ENCODE data around the gene DDAH1. TPM values are rescaled to one million over a fixed set of nuclear protein-coding genes. Genes with fewer than 3 reads are reported as not detected.

Gene DDAH1
- total RNA-seq, 1 donor from 2014 or later: 10.3 TPM

GRCh38 chr1:85494074-85494903 lies 29.3 kb upstream of the DDAH1 start:
- Histone ChIP-seq H3K27me3 (no peaks in the 10 kb centered on the region), H3K36me3 (no peaks in the 10 kb centered on the region), H3K9me3 (no peaks in the 10 kb centered on the region), H3K27ac (no peak overlapping the region), H3K4me3 (no peak overlapping the region), H3K4me1 (peaks cover 7% of the 10 kb centered on the region)
- DNase-seq (ENCODE audit: extremely low spot score in 2 of 2): no peak
- intact Hi-C loops (cut with DNase I): loop anchor here (10.0 kb wide), 1 partner anchor 51 kb away; no protein-coding TSS in a partner anchor
- no peak for TF ChIP-seq POLR2AphosphoS5 (IDR thresholded peaks at IDR 0.05; ENCODE audit: insufficient read depth in 1 of 2, low read depth in 1 of 2)
- TF ChIP-seq POLR2A (IDR thresholded peaks at IDR 0.05): no peak

- TF ChIP-seq CTCF (IDR thresholded peaks at IDR 0.05) (no peak), POLR2A (IDR thresholded peaks at IDR 0.05) (no peak), POLR2AphosphoS5 (IDR thresholded peaks at IDR 0.05; ENCODE audit: insufficient read depth in 1 of 2, low read depth in 1 of 2) (no peak)
- intact Hi-C loops (cut with DNase I): loop anchor here (10.0 kb wide), 1 partner anchor 54 kb away; no protein-coding TSS in a partner anchor
- H3K9me3 ChIP-seq: no peaks in the 10 kb centered on the region
- H3K4me1 ChIP-seq: peaks cover 4% of the 10 kb centered on the region
- DNase-seq (ENCODE audit: extremely low spot score in 2 of 2): no peak
- H3K36me3 ChIP-seq: no peaks in the 10 kb centered on the region
- no peaks in the 10 kb centered on the region for H3K27me3 ChIP-seq
- no peak overlapping the region for H3K4me3 ChIP-seq
- no peak overlapping the region for H3K27ac ChIP-seq
Observed at GRCh38 chr1:85490270-85490985, 25.5 kb upstream of the DDAH1 start.

GRCh38 chr1:85488126-85488525 lies 23.2 kb upstream of the DDAH1 start:
- no peak overlapping the region for H3K4me3 ChIP-seq
- no peak for DNase-seq (ENCODE audit: extremely low spot score in 2 of 2)
- no peaks in the 10 kb centered on the region for H3K4me1 ChIP-seq
- no peak overlapping the region for H3K27ac ChIP-seq
- intact Hi-C loops (cut with DNase I): no loop called here
- TF ChIP-seq CTCF (IDR thresholded peaks at IDR 0.05) (no peak), POLR2A (IDR thresholded peaks at IDR 0.05) (no peak), POLR2AphosphoS5 (IDR thresholded peaks at IDR 0.05; ENCODE audit: insufficient read depth in 1 of 2, low read depth in 1 of 2) (no peak)
- no peaks in the 10 kb centered on the region for H3K36me3 ChIP-seq
- no peaks in the 10 kb centered on the region for H3K9me3 ChIP-seq
- H3K27me3 ChIP-seq: no peaks in the 10 kb centered on the region

GRCh38 chr1:85485516-85485915 lies 20.6 kb upstream of the DDAH1 start:
- intact Hi-C loops (cut with DNase I): no loop called here
- no peak overlapping the region for H3K4me3 ChIP-seq
- no peak overlapping the region for H3K27ac ChIP-seq
- DNase-seq (ENCODE audit: extremely low spot score in 2 of 2): no peak
- H3K27me3 ChIP-seq: no peaks in the 10 kb centered on the region
- no peaks in the 10 kb centered on the region for H3K4me1 ChIP-seq
- no peaks in the 10 kb centered on the region for H3K36me3 ChIP-seq
- no peaks in the 10 kb centered on the region for H3K9me3 ChIP-seq
- TF ChIP-seq POLR2AphosphoS5 (IDR thresholded peaks at IDR 0.05; ENCODE audit: insufficient read depth in 1 of 2, low read depth in 1 of 2): no peak
- TF ChIP-seq POLR2A (IDR thresholded peaks at IDR 0.05): no peak
- TF ChIP-seq CTCF (IDR thresholded peaks at IDR 0.05): no peak

- Histone ChIP-seq H3K9me3 (no peaks in the 10 kb centered on the region), H3K27ac (no peak overlapping the region), H3K4me3 (no peak overlapping the region), H3K36me3 (no peaks in the 10 kb centered on the region), H3K4me1 (no peaks in the 10 kb centered on the region), H3K27me3 (no peaks in the 10 kb centered on the region)
- TF ChIP-seq POLR2A (IDR thresholded peaks at IDR 0.05) (no peak), POLR2AphosphoS5 (IDR thresholded peaks at IDR 0.05; ENCODE audit: insufficient read depth in 1 of 2, low read depth in 1 of 2) (no peak), CTCF (IDR thresholded peaks at IDR 0.05) (no peak)
- intact Hi-C loops (cut with DNase I): no loop called here
- no peak for DNase-seq (ENCODE audit: extremely low spot score in 2 of 2)
Observed at GRCh38 chr1:85484716-85485115, 19.8 kb upstream of the DDAH1 start.

Data from vagina (tissue), 2 donors.